ENCODE measurements around the gene HS2ST1.
A peak's percentile ranks its signal among the peaks of the same experiment; 100 is the strongest.
"Not testable (repeated sequence)": the region's sequence is repeated elsewhere in the genome, so short reads cannot be mapped to it uniquely, and the experiment has no call there.

Gene HS2ST1

GRCh38 chr1:86926883-86927282 lies 12.4 kb downstream of the HS2ST1 start:
- no peak for FAIRE-seq

- no peak for FAIRE-seq
Measured at GRCh38 chr1:86928819-86929218, 14.4 kb downstream of the HS2ST1 start.

- no peak for FAIRE-seq
Measured at GRCh38 chr1:86933051-86933450, 18.6 kb downstream of the HS2ST1 start.

- FAIRE-seq: no peak
Measured at GRCh38 chr1:86933562-86934377, 19.3 kb downstream of the HS2ST1 start.

GRCh38 chr1:86938450-86938849 lies 24.0 kb downstream of the HS2ST1 start:
- FAIRE-seq: no peak

GRCh38 chr1:86938855-86939254 lies 24.4 kb downstream of the HS2ST1 start:
- FAIRE-seq: no peak

- no peak for FAIRE-seq
Measured at GRCh38 chr1:86939406-86939805, 25.0 kb downstream of the HS2ST1 start.

- no peak for FAIRE-seq
Measured at GRCh38 chr1:86940599-86940998, 26.2 kb downstream of the HS2ST1 start.

- FAIRE-seq: no peak
Measured at GRCh38 chr1:86942042-86942441, 27.6 kb downstream of the HS2ST1 start.

- peak; percentile 51 for FAIRE-seq
Measured at GRCh38 chr1:86942743-86943142, 28.3 kb downstream of the HS2ST1 start.

- FAIRE-seq: no peak
Measured at GRCh38 chr1:86948212-86948611, 33.8 kb downstream of the HS2ST1 start.

- FAIRE-seq: no peak
Measured at GRCh38 chr1:86950712-86951419, 36.4 kb downstream of the HS2ST1 start.

GRCh38 chr1:86951430-86951829 lies 37.0 kb downstream of the HS2ST1 start:
- FAIRE-seq: no peak

GRCh38 chr1:86953167-86953566 lies 38.7 kb downstream of the HS2ST1 start:
- no peak for FAIRE-seq

GRCh38 chr1:86955678-86956077 lies 41.2 kb downstream of the HS2ST1 start:
- no peak for FAIRE-seq

GRCh38 chr1:86956221-86956620 lies 41.8 kb downstream of the HS2ST1 start:
- FAIRE-seq: no peak

- no peak for FAIRE-seq
Measured at GRCh38 chr1:86957221-86957620, 42.8 kb downstream of the HS2ST1 start.

GRCh38 chr1:86960548-86960947 lies 46.1 kb downstream of the HS2ST1 start:
- no peak for FAIRE-seq

- not testable (repeated sequence) for FAIRE-seq
Measured at GRCh38 chr1:86963841-86964240, 49.4 kb downstream of the HS2ST1 start.

GRCh38 chr1:86965012-86965826 lies 50.8 kb downstream of the HS2ST1 start:
- FAIRE-seq: no peak

GRCh38 chr1:86965827-86966182 lies 51.4 kb downstream of the HS2ST1 start:
- no peak for FAIRE-seq

- FAIRE-seq: no peak
Measured at GRCh38 chr1:86970938-86971337, 56.5 kb downstream of the HS2ST1 start.

- no peak for FAIRE-seq
Measured at GRCh38 chr1:86971778-86972177, 57.3 kb downstream of the HS2ST1 start.

GRCh38 chr1:86972262-86972661 lies 57.8 kb downstream of the HS2ST1 start:
- no peak for FAIRE-seq
